Anterior cingulate cortex (tissue), 58 donors: ENCODE results near the gene RSPH3.

Source experiments
- DNase-seq, 58 donors: peaks; one replicate each; lab custom pipeline; 2025; lab: John Stamatoyannopoulos, UW

Gene RSPH3

DNA sequence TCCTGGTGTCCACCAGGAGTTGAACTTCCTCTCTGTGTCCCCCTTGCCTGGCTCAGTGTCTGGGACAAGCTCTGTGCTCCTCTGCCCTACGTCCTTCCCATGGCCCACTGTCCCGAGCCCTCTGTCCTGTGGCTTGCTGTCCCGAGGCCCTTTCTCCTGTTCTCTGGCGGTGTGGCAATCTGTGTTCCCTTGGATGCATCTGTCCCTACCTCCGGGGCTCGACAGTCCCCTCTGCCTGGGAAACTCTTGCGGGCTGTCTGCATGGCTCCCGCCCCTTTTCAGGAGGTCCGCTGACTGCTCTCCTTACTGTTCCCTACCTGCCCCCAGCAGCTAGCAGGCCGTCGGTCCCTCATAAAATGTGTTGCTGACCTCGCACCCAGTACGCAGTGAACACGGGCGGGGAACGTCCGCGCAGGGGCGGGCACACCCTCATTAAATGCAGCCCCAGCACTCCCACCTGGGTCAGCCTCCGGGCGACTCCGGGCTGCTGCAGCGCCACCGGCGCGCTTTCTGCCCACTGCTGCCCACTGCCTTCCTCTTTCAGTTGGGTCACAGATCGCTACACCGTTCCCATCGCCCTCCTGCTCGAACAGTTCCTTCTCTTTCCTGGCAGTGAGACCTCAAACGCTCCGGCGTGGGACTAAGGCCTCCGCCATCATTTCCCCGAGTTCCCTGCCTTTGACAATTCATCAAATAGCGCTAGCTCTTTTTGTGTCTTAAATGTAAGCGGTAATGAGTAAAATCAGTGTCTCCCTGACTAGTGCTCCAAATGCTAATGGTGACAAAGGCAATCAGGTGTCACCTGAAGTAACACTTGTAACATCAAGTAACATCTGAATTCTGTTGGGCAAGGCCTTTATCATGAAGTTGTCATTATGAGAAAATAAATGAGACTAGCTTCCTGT, 60.5 kb downstream of the RSPH3 start:
- no peak for DNase-seq

- DNase-seq = no peak
Measured at GRCh38 chr6:158938811-158939254, 61.2 kb downstream of the RSPH3 start.

- no peak for DNase-seq
Measured at GRCh38 chr6:158938220-158938619, 61.8 kb downstream of the RSPH3 start.

- no peak for DNase-seq
Measured at GRCh38 chr6:158934157-158934556, 65.8 kb downstream of the RSPH3 start.

DNA sequence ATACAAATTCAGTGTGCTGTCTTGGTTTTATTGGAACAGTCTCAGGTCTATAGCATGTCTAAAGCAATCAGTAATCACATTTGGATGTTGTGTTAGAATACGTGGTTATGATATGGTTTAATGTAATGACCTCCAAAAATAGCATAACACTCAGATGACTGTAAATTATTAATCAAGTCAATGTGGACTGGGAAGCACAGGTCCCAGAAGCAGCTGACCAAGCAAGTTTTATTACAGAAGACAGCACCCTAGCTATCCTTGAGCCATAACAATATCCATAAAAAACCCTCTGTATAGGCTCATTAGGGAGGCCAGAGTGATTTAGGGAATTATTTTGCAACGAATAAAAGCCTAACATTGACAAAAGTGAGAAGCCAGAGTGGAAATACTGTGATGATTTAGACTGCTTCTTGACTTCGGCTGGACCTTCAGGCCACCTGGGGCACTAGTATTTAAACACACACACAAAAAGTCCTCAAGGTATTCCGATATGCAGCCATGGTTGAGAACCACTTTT, 66.9 kb downstream of the RSPH3 start:
- DNase-seq = no peak

GRCh38 chr6:158928068-158928467, 71.9 kb downstream of the RSPH3 start:
- no peak for DNase-seq

GRCh38 chr6:158926414-158926813, 73.6 kb downstream of the RSPH3 start:
- no peak for DNase-seq

DNA sequence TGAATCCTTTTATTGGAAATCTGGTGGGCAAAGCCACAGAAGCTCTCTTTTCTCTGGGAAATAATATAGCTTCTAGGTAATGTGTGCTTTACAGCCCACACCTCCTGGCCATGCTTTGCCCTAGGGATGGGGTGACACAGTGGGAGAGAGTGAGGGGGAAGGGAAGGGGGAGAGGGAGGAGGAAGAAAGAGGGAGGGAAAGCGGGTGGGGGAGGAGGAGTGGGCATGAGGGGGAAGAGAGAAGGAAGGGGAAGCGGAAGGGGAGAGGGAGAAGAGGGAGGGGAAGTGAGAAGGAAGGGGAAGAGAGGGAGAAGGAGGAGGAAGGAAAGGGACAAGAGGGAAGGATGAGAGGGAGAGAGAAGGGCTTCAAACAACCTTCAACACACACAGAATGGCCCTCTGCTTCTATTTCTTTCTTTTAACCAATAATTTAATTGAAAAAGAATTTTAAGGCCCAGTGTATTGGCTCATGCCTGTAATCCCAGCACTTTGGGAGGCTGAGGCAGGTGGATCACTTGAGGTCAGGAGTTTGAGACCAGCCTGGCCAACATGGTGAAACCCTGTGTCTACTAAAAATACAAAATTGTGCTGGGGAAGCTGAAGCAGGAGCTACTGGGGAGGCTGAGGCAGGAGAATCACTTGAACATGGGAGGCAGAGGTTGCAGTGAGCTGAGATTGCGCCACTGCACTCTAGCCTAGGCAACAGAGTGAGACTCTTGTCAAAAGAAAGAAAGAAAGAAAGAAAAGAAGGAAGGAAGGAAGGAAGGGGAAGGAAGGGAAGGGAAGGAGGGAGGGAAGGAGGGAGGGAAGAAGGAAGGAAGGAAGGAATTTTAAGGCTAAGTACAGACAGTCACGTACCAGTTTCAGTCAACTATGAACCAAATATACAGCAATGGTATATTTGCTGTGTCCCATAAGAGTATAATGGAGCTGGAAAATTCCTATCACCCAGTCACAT, 75.2 kb downstream of the RSPH3 start:
- DNase-seq = no peak

DNA sequence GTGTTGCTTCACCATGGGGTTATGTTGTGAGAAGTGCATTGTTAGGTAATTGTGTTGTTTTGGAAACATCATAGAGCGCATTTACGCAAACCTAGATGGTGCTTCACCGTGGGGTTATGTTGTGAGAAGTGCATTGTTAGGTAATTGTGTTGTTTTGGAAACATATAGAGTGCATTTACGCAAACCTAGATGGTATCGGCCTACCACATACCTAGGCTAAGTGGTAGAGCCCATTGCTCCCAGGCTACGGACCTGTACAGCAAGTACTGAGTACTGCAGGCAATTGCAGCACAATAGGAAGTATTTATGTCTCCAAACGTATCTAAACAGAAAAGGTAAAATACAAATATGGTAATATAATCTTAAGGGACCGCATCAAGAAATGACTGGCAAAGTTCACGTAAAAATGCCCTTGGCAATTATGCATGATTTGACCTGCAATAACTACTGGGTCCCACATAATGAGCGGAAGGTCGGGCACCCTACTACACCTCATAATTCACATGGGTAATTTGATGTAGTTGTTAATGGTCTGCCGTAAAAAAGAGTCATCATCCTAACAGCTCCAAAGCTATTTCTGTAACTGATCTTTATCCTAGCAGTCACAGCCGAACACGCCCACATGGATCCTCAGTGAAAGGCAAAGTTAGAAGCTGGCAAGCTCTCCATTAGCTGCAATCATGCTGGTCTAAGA, 76.0 kb downstream of the RSPH3 start:
- peak in 4 of 58 donors; percentile 5 to 12 (median 10) for DNase-seq
